GM12878 (cell line): ENCODE data around the gene GCFC2. TPM values are rescaled to one million over a fixed set of nuclear protein-coding genes. Genes with fewer than 3 reads are reported as not detected.

Experiments used
- ATAC-seq: fragments of 200-7000 bp; cut with Tn5 transposase; 3 replicates; pipeline ENCODE4 v1.9.1; 2020; ENCODE audit warnings: mild to moderate bottlenecking, moderate library complexity
- BruUV-seq: library from RNA; stranded (reverse); fragments of 400-500 nt; replicated peaks from 2 replicates; lab custom pipeline; 2021; lab: Mats Ljungman, UMichigan
- CTCF ChIA-PET: fragments of 300-600 bp; sonication (Branson Sonifier 250); formaldehyde crosslinking; extraction: SDS; loops from one replicate; lab custom pipeline; 2021; ENCODE audit warnings: inconsistent platforms; lab: Yijun Ruan, JAX
- POLR2A ChIA-PET: fragments of 350-600 bp; formaldehyde crosslinking; extraction: SDS; loops from one replicate; lab custom pipeline; 2021; ENCODE audit warnings: inconsistent platforms; lab: Charles Lee
- RAD21 ChIA-PET: fragments of 300-600 bp; sonication (Branson Sonifier 250); formaldehyde crosslinking; loops from one replicate; lab custom pipeline; 2023; ENCODE audit warnings: antibody characterized with exemption; ENCODE audit not compliant: unreplicated experiment; lab: Charles Lee
- SMC1A ChIA-PET: fragments of 300-600 bp; sonication (Branson Sonifier 250); formaldehyde crosslinking; loops from one replicate; lab custom pipeline; 2023; ENCODE audit not compliant: unreplicated experiment, uncharacterized antibody; lab: Charles Lee
- DNase-seq: peaks from one replicate; pipeline ENCODE4 v3.0.0-alpha.2; 2011; ENCODE audit warnings: low read depth, low spot score
- FAIRE-seq: peaks from 3 replicates; lab custom pipeline; 2011; peaks lifted over from hg19 to GRCh38; lab: Jason Lieb, UNC
- H2AFZ ChIP-seq: 2 replicates; pipeline ENCODE4 v1.6.0; 2011; ENCODE audit warnings: low read depth, low read length, control low read depth; ENCODE audit not compliant: control insufficient read depth
- H3K27ac ChIP-seq: 2 replicates; pipeline ENCODE4 v1.5.1; 2011; ENCODE audit warnings: control low read depth; ENCODE audit not compliant: control insufficient read depth, insufficient read depth
- H3K27me3 ChIP-seq, 2 experiments: replicated peaks in 1 of 2; 2 replicates each; pipeline versions ENCODE4 v1.6.0 to v1.6.1; 2011; ENCODE audit warnings: low read length in 1 of 2; ENCODE audit not compliant: control insufficient read depth in 2 of 2, insufficient read depth in 2 of 2
- H3K36me3 ChIP-seq, 2 experiments: 2 replicates each; pipeline ENCODE4 v1.5.1; 2011; ENCODE audit warnings: low read length in 1 of 2; ENCODE audit not compliant: control insufficient read depth in 2 of 2, insufficient read depth in 2 of 2
- H3K4me1 ChIP-seq: 2 replicates; pipeline ENCODE4 v1.6.1; 2011; ENCODE audit warnings: mild to moderate bottlenecking, low read length, moderate library complexity, mixed read lengths; ENCODE audit not compliant: control insufficient read depth, insufficient read depth
- H3K4me2 ChIP-seq: 2 replicates; pipeline ENCODE4 v1.6.0; 2011; ENCODE audit warnings: control low read depth; ENCODE audit not compliant: control insufficient read depth, insufficient read depth
- H3K4me3 ChIP-seq: fragments of 200-600 bp; sonication (generic); 2 replicates; pipeline ENCODE4 v1.5.1; 2016
- H3K79me2 ChIP-seq: 2 replicates; pipeline ENCODE4 v1.6.0; 2011; ENCODE audit warnings: low read length; ENCODE audit not compliant: control insufficient read depth, insufficient read depth
- H3K9ac ChIP-seq: 2 replicates; pipeline ENCODE4 v1.8.0; 2011; ENCODE audit warnings: low read length, control low read depth, mixed read lengths; ENCODE audit not compliant: control insufficient read depth, insufficient read depth
- H3K9me3 ChIP-seq: replicated peaks from 3 replicates; pipeline ENCODE4 v1.5.1; 2011; ENCODE audit warnings: mild to moderate bottlenecking, low read length; ENCODE audit not compliant: control insufficient read depth, insufficient read depth
- H4K20me1 ChIP-seq: 2 replicates; pipeline ENCODE4 v1.6.0; 2011; ENCODE audit not compliant: control insufficient read depth, insufficient read depth
- CTCF ChIP-seq, 3 experiments: IDR thresholded peaks in 2 of 3; conservative IDR thresholded peaks in 1 of 3; 2 replicates each; pipeline ENCODE4 v1.5.1; 2011; ENCODE audit warnings: low read depth in 3 of 3, low read length in 3 of 3, mild to moderate bottlenecking in 3 of 3, control low read depth in 2 of 3, moderate library complexity in 2 of 3, inconsistent platforms in 1 of 3, mixed read lengths in 1 of 3; ENCODE audit not compliant: control insufficient read depth in 2 of 3, insufficient read depth in 1 of 3; ENCODE audit errors: extremely low read depth in 1 of 3
- POLR2AphosphoS5 ChIP-seq: IDR thresholded peaks from 2 replicates; pipeline ENCODE4 v1.6.1; 2011; ENCODE audit warnings: mild to moderate bottlenecking, low read length, inconsistent platforms
- RB1 ChIP-seq: fragments of 450-650 bp; formaldehyde crosslinking; IDR thresholded peaks from 2 replicates; pipeline ENCODE4 v1.6.1; 2017; ENCODE audit warnings: mild to moderate bottlenecking, borderline replicate concordance
- SKIL ChIP-seq: fragments of 450-650 bp; IDR thresholded peaks from 2 replicates; pipeline ENCODE4 v1.6.1; 2017; ENCODE audit warnings: mild to moderate bottlenecking, low read depth, inconsistent platforms; ENCODE audit not compliant: poor library complexity, severe bottlenecking
- SRF ChIP-seq, 2 experiments: IDR thresholded peaks; 2 replicates each; pipeline ENCODE4 v1.6.1; 2011; ENCODE audit warnings: low read depth in 2 of 2, low read length in 2 of 2, mild to moderate bottlenecking in 1 of 2, moderate library complexity in 1 of 2
- ZNF24 ChIP-seq: fragments of 450-650 bp; IDR thresholded peaks from 2 replicates; pipeline ENCODE4 v1.6.1; 2017; ENCODE audit warnings: antibody characterized with exemption, mild to moderate bottlenecking
- ZNF384 ChIP-seq: IDR thresholded peaks from 2 replicates; pipeline ENCODE4 v1.6.1; 2012; ENCODE audit warnings: low read depth, mild to moderate bottlenecking, low read length, improper control_type of control experiment, borderline replicate concordance
- WGBS: methylation state at CpG from one replicate; pipeline ENCODE4 v1.1.6; 2016; ENCODE audit warnings: low lambda C conversion rate; ENCODE audit not compliant: insufficient replicate concordance, insufficient coverage; ENCODE audit errors: missing lambda C conversion rate; 5-methylcytosine and 5-hydroxymethylcytosine counted together
- in situ Hi-C: fragments of 300-500 bp; cut with MboI; formaldehyde crosslinking; loops from 9 replicates; pipeline ENCODE4 v1.14.3; 2018; ENCODE audit warnings: mixed read lengths
- intact Hi-C: fragments of 100-400 bp; cut with micrococcal nuclease; formaldehyde crosslinking; loops from one replicate; pipeline ENCODE4 v1.14.2; 2022; ENCODE audit not compliant: unreplicated experiment
- polyA plus RNA-seq, 11 experiments: library from polyadenylated mRNA; depleted of rRNA in 4 of 11; unstranded in 6 of 11; stranded (reverse) in 5 of 11; fragments of >200 nt; fragmentation: Nextera tagmentation in 4 of 11; fragmentation: Illumina TruSeq in 1 of 11; extraction: Ambion mirVana in 4 of 11; extraction: Trizol in 1 of 11; gene quantifications; 1 replicate in 1 of 11; 2 replicates in 10 of 11; pipeline versions ENCODE4 v1.2.1 to v1.2.3, GENCODE V29; 2011 to 2016; ENCODE audit warnings: inconsistent platforms in 2 of 11, missing spikeins in 2 of 11, low read depth in 1 of 11
- total RNA-seq, 4 experiments: library from RNA; depleted of rRNA in 3 of 4; stranded (reverse); fragments of >200 nt in 3 of 4; fragmentation: Illumina TruSeq in 1 of 4; extraction: Trizol in 1 of 4; gene quantifications; 2 replicates each; pipeline versions ENCODE4 v1.2.1 to v1.2.3, GENCODE V29; 2013 to 2021

The GCFC2 gene
- total and polyA plus RNA-seq, 10 of the 15 experiments (the other 5 are each of a cell fraction or from before 2014, with no cell fraction given), result 15.5 to 36.5 (median 27.4) TPM

- H4K20me1 ChIP-seq, result no peaks in the 10 kb centered on the region
- ChIA-PET POLR2A (no interaction called here), CTCF (interaction anchor here (0.6 to 6.1 kb wide), 14 partner anchors 9 to 959 kb away, joined by 3 to 150 read pairs (median 13); partner anchors contain the start of gene GCFC2), RAD21 (interaction anchor here (1.0 to 3.8 kb wide), 7 partner anchors 10 to 958 kb away, joined by 3 to 34 read pairs (median 5); no protein-coding TSS in a partner anchor), SMC1A (interaction anchor here (0.6 to 4.2 kb wide), 13 partner anchors 8 to 825 kb away, joined by 3 to 41 read pairs (median 5); no protein-coding TSS in a partner anchor)
- no peaks in the 10 kb centered on the region for H3K36me3 ChIP-seq
- intact Hi-C loops, result loop anchor here (2.0 kb wide), 2 partner anchors 147 to 957 kb away; no protein-coding TSS in a partner anchor
- in situ Hi-C loops, result no loop called here
- no peak overlapping the region for H3K4me2 ChIP-seq
- peaks cover 3% of the 10 kb centered on the region for H3K79me2 ChIP-seq
- WGBS, result 94% methylated on average over 1 of the region's 1 CpG
- H3K9me3 ChIP-seq, result no peaks in the 10 kb centered on the region
- ATAC-seq, result no peak
- no TSS peak for BruUV-seq
- no peak for FAIRE-seq
- no peaks in the 10 kb centered on the region for H3K27me3 ChIP-seq
- H3K27ac ChIP-seq, result no peak overlapping the region
- H3K4me1 ChIP-seq, result no peaks in the 10 kb centered on the region
- no peak for DNase-seq
- no peak overlapping the region for H3K9ac ChIP-seq
- TF ChIP-seq ZNF384 (no peak), POLR2AphosphoS5 (no peak), SRF (IDR thresholded peaks at IDR 0.05; ENCODE audit: low read depth in 2 of 2, low read length in 2 of 2) (no peak), ZNF24 (no peak), SKIL (no peak), RB1 (no peak), CTCF (IDR thresholded peaks at IDR 0.05 in 2 of 3, conservative IDR thresholded peaks at IDR 0.05 in 1 of 3; ENCODE audit: control insufficient read depth in 2 of 3, extremely low read depth in 1 of 3, insufficient read depth in 1 of 3, low read depth in 3 of 3, low read length in 3 of 3) (no peak)
- H3K4me3 ChIP-seq, result no peak overlapping the region
- no peak overlapping the region for H2AFZ ChIP-seq
Measured at GRCh38 chr2:75641587-75641986, 69.1 kb downstream of the GCFC2 start.
